HepG2 (cell line): ENCODE results near the gene KLHL8.

Experiments
- ATF3 ChIP-seq: sonication (generic); formaldehyde crosslinking; IDR thresholded peaks from 2 replicates; pipeline ENCODE4 v1.4.0; 2020; ENCODE audit warnings: missing genetic modification reagents
- ATF6 ChIP-seq: sonication (generic); formaldehyde crosslinking; conservative IDR thresholded peaks from 2 replicates; pipeline ENCODE4 v1.4.0; 2020; ENCODE audit warnings: missing genetic modification reagents
- CREB1 ChIP-seq, 2 experiments: fragments of 450-650 bp in 1 of 2; IDR thresholded peaks; 2 replicates each; pipeline ENCODE4 v1.6.1; 2016 to 2017; ENCODE audit warnings: control low read depth in 1 of 2, mild to moderate bottlenecking in 1 of 2, missing compliant biosample characterization in 1 of 2, missing genetic modification characterization in 1 of 2
- CTCF ChIP-seq: sonication (generic); formaldehyde crosslinking; IDR thresholded peaks from 2 replicates; pipeline ENCODE4 v1.5.0; 2020; ENCODE audit warnings: mild to moderate bottlenecking, missing genetic modification reagents, moderate library complexity
- EZH2 ChIP-seq: conservative IDR thresholded peaks from 2 replicates; pipeline ENCODE4 v1.6.1; 2012; ENCODE audit warnings: mild to moderate bottlenecking, low read depth, low read length, moderate library complexity
- MTA1 ChIP-seq: sonication (generic); formaldehyde crosslinking; IDR thresholded peaks from 2 replicates; pipeline ENCODE4 v1.4.0; 2020; ENCODE audit warnings: missing genetic modification reagents, mild to moderate bottlenecking, borderline replicate concordance
- NFE2L2 ChIP-seq: fragments of 150-350 bp; IDR thresholded peaks from 2 replicates; pipeline ENCODE4 v1.6.1; 2014; ENCODE audit warnings: low read length
- NFIC ChIP-seq: IDR thresholded peaks from 2 replicates; pipeline ENCODE4 v1.6.1; 2012; ENCODE audit warnings: mild to moderate bottlenecking, low read length, inconsistent platforms
- SP2 ChIP-seq: sonication (generic); formaldehyde crosslinking; IDR thresholded peaks from 2 replicates; pipeline ENCODE4 v1.5.1; 2020; ENCODE audit warnings: mild to moderate bottlenecking, missing genetic modification reagents
- TAF1 ChIP-seq: sonication (generic); formaldehyde crosslinking; IDR thresholded peaks from 2 replicates; pipeline ENCODE4 v1.4.0; 2020; ENCODE audit warnings: missing genetic modification reagents
- ZNF407 ChIP-seq: sonication (generic); formaldehyde crosslinking; IDR thresholded peaks from one replicate; pipeline ENCODE4 v1.5.1; 2020; ENCODE audit warnings: mild to moderate bottlenecking, missing genetic modification reagents; ENCODE audit errors: not compliant biosample characterization
- ZNF747 ChIP-seq: sonication (generic); formaldehyde crosslinking; IDR thresholded peaks from 2 replicates; pipeline ENCODE4 v1.8.1; 2023; ENCODE audit warnings: missing genetic modification reagents, mild to moderate bottlenecking, borderline replicate concordance
- ZNF788 ChIP-seq: sonication (generic); formaldehyde crosslinking; IDR thresholded peaks from 2 replicates; pipeline ENCODE4 v1.5.0; 2020; ENCODE audit warnings: mild to moderate bottlenecking, missing genetic modification reagents, borderline replicate concordance

- TF ChIP-seq ATF3 (CRISPR knock-in tag): no peak
- no peak for TF ChIP-seq NFIC
- no peak for TF ChIP-seq ATF6 (CRISPR knock-in tag)
- TF ChIP-seq NFE2L2: no peak
- TF ChIP-seq CTCF (CRISPR knock-in tag): no peak
- TF ChIP-seq EZH2: no peak
- TF ChIP-seq ZNF788 (CRISPR knock-in tag): no peak
- TF ChIP-seq SP2: no peak
- TF ChIP-seq MTA1 (CRISPR knock-in tag): no peak
- TF ChIP-seq TAF1 (CRISPR knock-in tag): no peak
- no peak for TF ChIP-seq ZNF407
- TF ChIP-seq ZNF747: no peak
- TF ChIP-seq CREB1 (IDR thresholded peaks at IDR 0.05): no peak
- TF ChIP-seq CREB1 (CRISPR knock-in tag; IDR thresholded peaks at IDR 0.05): no peak
Measured at GRCh38 chr4:87117732-87118075, 102.7 kb downstream of the KLHL8 start.
